ENCODE measurements around the gene PGM1.

The PGM1 gene

GRCh38 chr1:63630666-63631065, 37.5 kb downstream of the PGM1 start:
- no peak for DNase-seq (ENCODE audit: low read depth in 2 of 2, low spot score in 1 of 2)

- no peak for DNase-seq (ENCODE audit: low read depth in 2 of 2, low spot score in 1 of 2)
Observed at GRCh38 chr1:63632110-63632509, 38.9 kb downstream of the PGM1 start.

- DNase-seq (ENCODE audit: low read depth in 2 of 2, low spot score in 1 of 2) = no peak
Observed at GRCh38 chr1:63633281-63633680, 40.1 kb downstream of the PGM1 start.

GRCh38 chr1:63634471-63634870, 41.3 kb downstream of the PGM1 start:
- DNase-seq (ENCODE audit: low read depth in 2 of 2, low spot score in 1 of 2) = no peak

- DNase-seq (ENCODE audit: low read depth in 2 of 2, low spot score in 1 of 2) = no peak
Observed at GRCh38 chr1:63635681-63636080, 42.5 kb downstream of the PGM1 start.

GRCh38 chr1:63636192-63637105, 43.2 kb downstream of the PGM1 start:
- no peak for DNase-seq (ENCODE audit: low read depth in 2 of 2, low spot score in 1 of 2)

GRCh38 chr1:63638471-63638870, 45.3 kb downstream of the PGM1 start:
- DNase-seq (ENCODE audit: low read depth in 2 of 2, low spot score in 1 of 2) = no peak

GRCh38 chr1:63638875-63639274, 45.7 kb downstream of the PGM1 start:
- no peak for DNase-seq (ENCODE audit: low read depth in 2 of 2, low spot score in 1 of 2)

GRCh38 chr1:63640633-63641567, 47.7 kb downstream of the PGM1 start:
- DNase-seq (ENCODE audit: low read depth in 2 of 2, low spot score in 1 of 2) = no peak

- DNase-seq (ENCODE audit: low read depth in 2 of 2, low spot score in 1 of 2) = no peak
Observed at GRCh38 chr1:63641615-63642014, 48.4 kb downstream of the PGM1 start.

GRCh38 chr1:63642901-63643300, 49.7 kb downstream of the PGM1 start:
- DNase-seq (ENCODE audit: low read depth in 2 of 2, low spot score in 1 of 2) = no peak

- DNase-seq (ENCODE audit: low read depth in 2 of 2, low spot score in 1 of 2) = no peak
Observed at GRCh38 chr1:63643517-63643916, 50.3 kb downstream of the PGM1 start.

GRCh38 chr1:63643926-63644325, 50.7 kb downstream of the PGM1 start:
- DNase-seq (ENCODE audit: low read depth in 2 of 2, low spot score in 1 of 2) = no peak

- DNase-seq (ENCODE audit: low read depth in 2 of 2, low spot score in 1 of 2) = no peak
Observed at GRCh38 chr1:63645317-63645716, 52.1 kb downstream of the PGM1 start.

- no peak for DNase-seq (ENCODE audit: low read depth in 2 of 2, low spot score in 1 of 2)
Observed at GRCh38 chr1:63648689-63649088, 55.5 kb downstream of the PGM1 start.

GRCh38 chr1:63651161-63651701, 58.0 kb downstream of the PGM1 start:
- DNase-seq (ENCODE audit: low read depth in 2 of 2, low spot score in 1 of 2) = no peak

GRCh38 chr1:63653976-63654375, 60.8 kb downstream of the PGM1 start:
- DNase-seq (ENCODE audit: low read depth in 2 of 2, low spot score in 1 of 2) = no peak

GRCh38 chr1:63659448-63659847, 66.2 kb downstream of the PGM1 start:
- no peak for DNase-seq (ENCODE audit: low read depth in 2 of 2, low spot score in 1 of 2)

GRCh38 chr1:63662056-63662836, 69.0 kb downstream of the PGM1 start:
- DNase-seq (ENCODE audit: low read depth in 2 of 2, low spot score in 1 of 2) = no peak

- no peak for DNase-seq (ENCODE audit: low read depth in 2 of 2, low spot score in 1 of 2)
Observed at GRCh38 chr1:63662841-63663240, 69.6 kb downstream of the PGM1 start.

- no peak for DNase-seq (ENCODE audit: low read depth in 2 of 2, low spot score in 1 of 2)
Observed at GRCh38 chr1:63663301-63663700, 70.1 kb downstream of the PGM1 start.
